Epithelial cell of alveolus of lung (primary cell): ENCODE data around the gene DGAT2L6. TPM values are rescaled to one million over a fixed set of nuclear protein-coding genes. Genes with fewer than 3 reads are reported as not detected.

Experiments used
- total RNA-seq: library from RNA; depleted of rRNA; stranded (reverse); fragments of >200 nt; gene quantifications from 2 replicates; pipeline ENCODE4 v1.2.1, GENCODE V29; 2015

The DGAT2L6 gene
- not detected in 2 replicates for total RNA-seq

GRCh38 chrX:70176938-70177533, at the start of gene DGAT2L6:
TSS of gene DGAT2L6 (plus strand) at chrX:70177483. CDS start at chrX:70177583, 100 bp downstream.

GRCh38 chrX:70133303-70134115, 43.8 kb upstream of the DGAT2L6 start, which contains the start of gene IGBP1:
TSS of gene IGBP1 (plus strand) at chrX:70133447. CDS start at chrX:70133948, 501 bp downstream.

GRCh38 chrX:70234355-70234754, 57.1 kb downstream of the DGAT2L6 start, which contains the start of gene AWAT1:
TSS of gene AWAT1 (plus strand) at chrX:70234655. CDS start at chrX:70234696, 41 bp downstream.

Other genes starting within 250 kb of the DGAT2L6 start
- not detected in 2 replicates for gene AWAT2, start 127.5 kb upstream of the DGAT2L6 start, total RNA-seq
- not detected in 2 replicates for gene OTUD6A, start 115.0 kb upstream of the DGAT2L6 start, total RNA-seq
- 56.8 and 92.4 TPM in 2 replicates for gene IGBP1, start 44.0 kb upstream of the DGAT2L6 start, total RNA-seq
- gene AWAT1, start 57.2 kb downstream of the DGAT2L6 start, total RNA-seq, result not detected in 2 replicates
- gene P2RY4, start 82.7 kb downstream of the DGAT2L6 start, total RNA-seq, result 0.13 TPM in 1 of 2 replicates, not detected in the other
- gene ARR3, start 90.9 kb downstream of the DGAT2L6 start, total RNA-seq, result not detected in 2 replicates
- gene RAB41, start 104.7 kb downstream of the DGAT2L6 start, total RNA-seq, result not detected in 2 replicates
- gene PDZD11, start 112.4 kb downstream of the DGAT2L6 start, total RNA-seq, result 45.1 and 67.9 TPM in 2 replicates
- 6.8 and 11.5 TPM in 2 replicates for gene KIF4A, start 112.6 kb downstream of the DGAT2L6 start, total RNA-seq
- not detected in 2 replicates for gene GDPD2, start 245.8 kb downstream of the DGAT2L6 start, total RNA-seq